ENCODE measurements around the gene ANO1. TPM values are rescaled to one million over a fixed set of nuclear protein-coding genes. Genes with fewer than 3 reads are reported as not detected.
A peak's percentile ranks its signal among the peaks of the same experiment; 100 is the strongest.

Gene ANO1
- total RNA-seq, 4 donors from 2014 or later = 2.3 to 9.2 (median 4.2) TPM

DNA sequence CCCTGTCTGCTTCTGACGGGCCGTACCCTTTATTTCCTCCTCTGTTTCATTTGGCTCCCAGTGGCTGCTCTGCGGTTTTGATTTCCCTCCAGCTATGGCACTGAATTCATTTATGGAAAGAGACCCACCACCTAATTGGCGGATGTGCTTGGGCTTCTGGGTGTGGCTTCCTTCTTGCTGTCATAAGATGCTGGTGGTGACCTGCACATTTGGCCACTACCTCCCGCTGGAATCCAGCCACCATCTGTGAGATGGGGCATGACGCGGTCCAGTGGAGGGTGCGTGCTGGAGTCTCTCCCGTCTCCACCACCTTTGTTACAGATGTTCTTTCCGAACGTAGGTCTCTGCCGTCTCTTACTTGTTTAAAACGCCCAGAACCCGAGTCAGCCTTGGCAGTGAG is 77.3 kb downstream of the ANO1 start:
- ATAC-seq (no peak), DNase-seq (no peak)
- Histone ChIP-seq H3K4me1 (no peaks in the 10 kb centered on the region), H3K4me3 (no peak overlapping the region), H3K36me3 (no peaks in the 10 kb centered on the region), H3K9me3 (no peaks in the 10 kb centered on the region), H3K27me3 (no peaks in the 10 kb centered on the region), H3K27ac (no peak overlapping the region)
- TF ChIP-seq, protein P1, sequence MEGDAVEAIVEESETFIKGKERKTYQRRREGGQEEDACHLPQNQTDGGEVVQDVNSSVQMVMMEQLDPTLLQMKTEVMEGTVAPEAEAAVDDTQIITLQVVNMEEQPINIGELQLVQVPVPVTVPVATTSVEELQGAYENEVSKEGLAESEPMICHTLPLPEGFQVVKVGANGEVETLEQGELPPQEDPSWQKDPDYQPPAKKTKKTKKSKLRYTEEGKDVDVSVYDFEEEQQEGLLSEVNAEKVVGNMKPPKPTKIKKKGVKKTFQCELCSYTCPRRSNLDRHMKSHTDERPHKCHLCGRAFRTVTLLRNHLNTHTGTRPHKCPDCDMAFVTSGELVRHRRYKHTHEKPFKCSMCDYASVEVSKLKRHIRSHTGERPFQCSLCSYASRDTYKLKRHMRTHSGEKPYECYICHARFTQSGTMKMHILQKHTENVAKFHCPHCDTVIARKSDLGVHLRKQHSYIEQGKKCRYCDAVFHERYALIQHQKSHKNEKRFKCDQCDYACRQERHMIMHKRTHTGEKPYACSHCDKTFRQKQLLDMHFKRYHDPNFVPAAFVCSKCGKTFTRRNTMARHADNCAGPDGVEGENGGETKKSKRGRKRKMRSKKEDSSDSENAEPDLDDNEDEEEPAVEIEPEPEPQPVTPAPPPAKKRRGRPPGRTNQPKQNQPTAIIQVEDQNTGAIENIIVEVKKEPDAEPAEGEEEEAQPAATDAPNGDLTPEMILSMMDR (IDR thresholded peaks at IDR 0.05 in 4 of 5, conservative IDR thresholded peaks at IDR 0.05 in 1 of 5) = no peak
- no peak for TF ChIP-seq POLR2A (IDR thresholded peaks at IDR 0.05)
- in situ Hi-C loops (cut with MboI; ENCODE audit: low sequenced_read_pairs in 4 of 4) (no loop called here), intact Hi-C loops (cut with DNase I; ENCODE audit: low total_unique reads) (no loop called here)

DNA sequence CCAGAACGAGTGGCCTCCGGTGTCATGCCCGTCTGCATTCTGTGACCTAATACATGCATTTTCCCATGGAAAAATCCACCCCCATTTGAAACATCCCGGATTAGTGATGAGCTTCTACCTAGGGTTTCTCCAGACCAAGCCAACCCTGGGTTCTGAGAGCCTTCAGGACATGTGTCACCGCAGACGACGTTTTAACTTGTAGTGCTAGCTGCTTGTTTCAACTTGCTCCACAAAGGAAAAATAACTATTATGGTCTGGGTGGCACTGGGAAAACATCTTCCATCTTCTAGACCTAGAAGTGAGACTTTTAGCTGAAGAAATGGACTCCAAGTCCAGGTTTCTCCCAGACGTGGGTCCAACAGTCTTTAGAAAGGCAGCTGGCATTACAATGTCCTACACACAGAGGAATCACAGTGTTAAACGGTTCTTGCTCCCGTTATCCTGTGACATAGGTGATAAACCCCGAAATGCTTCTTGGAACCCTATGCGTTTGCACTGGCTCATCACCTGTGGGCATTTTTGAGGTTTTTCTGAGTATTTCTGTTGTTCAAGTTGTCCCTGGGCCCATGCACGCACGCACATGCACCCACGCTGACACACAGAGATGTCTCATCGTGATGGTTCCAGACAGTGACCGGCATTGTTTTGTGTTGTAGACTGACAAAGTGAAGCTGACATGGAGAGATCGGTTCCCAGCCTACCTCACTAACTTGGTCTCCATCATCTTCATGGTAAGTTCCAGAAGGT is 78.3 kb downstream of the ANO1 start:
- TF ChIP-seq POLR2A (IDR thresholded peaks at IDR 0.05) = no peak
- TF ChIP-seq, protein P1 (IDR thresholded peaks at IDR 0.05 in 4 of 5, conservative IDR thresholded peaks at IDR 0.05 in 1 of 5) = no peak
- Histone ChIP-seq H3K4me1 (no peaks in the 10 kb centered on the region), H3K27me3 (no peaks in the 10 kb centered on the region), H3K9me3 (no peaks in the 10 kb centered on the region), H3K36me3 (no peaks in the 10 kb centered on the region), H3K4me3 (no peak overlapping the region), H3K27ac (no peak overlapping the region)
- DNase-seq (no peak), ATAC-seq (no peak)
- intact Hi-C loops (cut with DNase I; ENCODE audit: low total_unique reads) (no loop called here), in situ Hi-C loops (cut with MboI; ENCODE audit: low sequenced_read_pairs in 4 of 4) (no loop called here)

DNA sequence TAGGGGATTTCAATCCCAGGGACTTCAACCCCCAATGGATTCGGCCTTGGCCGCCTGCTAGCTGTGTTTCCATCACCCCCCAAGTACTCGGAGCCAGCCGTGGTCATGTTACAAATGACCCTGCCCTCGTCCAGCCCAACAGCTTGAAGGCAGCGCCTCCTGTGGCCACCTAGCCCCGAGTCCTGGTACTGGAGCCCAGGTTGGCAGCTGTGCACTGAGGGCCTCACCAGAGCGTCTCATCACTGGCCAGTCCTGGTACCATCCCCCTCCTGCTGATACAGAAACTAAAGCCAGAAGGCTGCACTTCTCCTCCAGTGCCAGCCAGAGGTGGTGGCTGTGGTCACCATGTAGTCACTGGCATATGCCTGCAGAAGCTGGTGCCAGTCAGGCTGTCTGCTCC is 80.1 kb downstream of the ANO1 start:
- H3K27ac ChIP-seq = no peak overlapping the region
- H3K36me3 ChIP-seq = no peaks in the 10 kb centered on the region
- TF ChIP-seq, protein P1 (IDR thresholded peaks at IDR 0.05 in 4 of 5, conservative IDR thresholded peaks at IDR 0.05 in 1 of 5) = peak in 2 of 5 experiments; percentile 9 to 29
- no peak for TF ChIP-seq POLR2A (IDR thresholded peaks at IDR 0.05)
- H3K4me1 ChIP-seq = no peaks in the 10 kb centered on the region
- no peak for DNase-seq
- H3K9me3 ChIP-seq = no peaks in the 10 kb centered on the region
- intact Hi-C loops (cut with DNase I; ENCODE audit: low total_unique reads) = no loop called here
- H3K4me3 ChIP-seq = no peak overlapping the region
- peaks cover 0 to 3% (median 0%) of the 10 kb centered on the region in 3 donors for H3K27me3 ChIP-seq
- no peak for ATAC-seq
- in situ Hi-C loops (cut with MboI; ENCODE audit: low sequenced_read_pairs in 4 of 4) = no loop called here

DNA sequence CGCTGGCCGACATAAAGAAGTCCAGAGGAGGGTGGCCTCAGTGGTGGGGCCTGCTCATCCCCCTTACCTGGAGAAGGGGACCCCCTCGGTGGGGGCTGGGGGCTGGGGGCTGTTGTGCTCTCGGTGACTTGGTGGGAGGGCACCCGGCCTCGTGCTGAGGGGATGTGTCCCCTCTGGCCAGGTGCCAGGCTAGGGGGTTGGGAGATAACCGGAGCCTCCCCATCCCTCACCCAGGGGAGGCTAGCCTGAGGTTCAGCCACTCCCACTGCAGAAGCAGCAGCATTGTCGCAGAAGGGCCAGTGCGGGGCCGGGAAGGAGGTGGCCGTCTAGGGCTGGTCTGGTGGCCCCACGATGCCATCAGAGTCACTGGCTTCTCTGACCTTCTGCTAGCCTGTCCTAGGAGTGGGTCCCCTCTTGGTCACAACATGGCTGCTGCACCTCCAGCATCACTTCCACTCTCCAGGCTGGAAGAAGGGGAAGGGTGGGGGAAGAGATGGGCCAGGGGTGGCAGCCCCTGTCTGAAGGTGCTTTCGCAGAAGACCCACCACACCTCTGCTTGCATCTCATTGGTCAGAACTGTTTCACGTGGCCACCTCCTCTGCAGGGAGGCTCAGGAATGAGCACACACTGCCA is 80.8 kb downstream of the ANO1 start:
- intact Hi-C loops (cut with DNase I; ENCODE audit: low total_unique reads) = no loop called here
- no peaks in the 10 kb centered on the region for H3K36me3 ChIP-seq
- peaks cover 0 to 3% (median 0%) of the 10 kb centered on the region in 3 donors for H3K27me3 ChIP-seq
- DNase-seq (no peak), ATAC-seq (no peak)
- TF ChIP-seq, protein P1 (IDR thresholded peaks at IDR 0.05 in 4 of 5, conservative IDR thresholded peaks at IDR 0.05 in 1 of 5) = no peak
- TF ChIP-seq POLR2A (IDR thresholded peaks at IDR 0.05) = no peak
- H3K27ac ChIP-seq = no peak overlapping the region
- no peaks in the 10 kb centered on the region for H3K9me3 ChIP-seq
- no peaks in the 10 kb centered on the region for H3K4me1 ChIP-seq
- in situ Hi-C loops (cut with MboI; ENCODE audit: low sequenced_read_pairs in 4 of 4) = no loop called here
- H3K4me3 ChIP-seq = no peak overlapping the region
